ENCODE data around the gene SULT1C2. TPM values are rescaled to one million over a fixed set of nuclear protein-coding genes. Genes with fewer than 3 reads are reported as not detected.

Gene SULT1C2
- total and polyA plus RNA-seq, 4 donors, result 0.07 to 8.9 (median 0.62) TPM

DNA sequence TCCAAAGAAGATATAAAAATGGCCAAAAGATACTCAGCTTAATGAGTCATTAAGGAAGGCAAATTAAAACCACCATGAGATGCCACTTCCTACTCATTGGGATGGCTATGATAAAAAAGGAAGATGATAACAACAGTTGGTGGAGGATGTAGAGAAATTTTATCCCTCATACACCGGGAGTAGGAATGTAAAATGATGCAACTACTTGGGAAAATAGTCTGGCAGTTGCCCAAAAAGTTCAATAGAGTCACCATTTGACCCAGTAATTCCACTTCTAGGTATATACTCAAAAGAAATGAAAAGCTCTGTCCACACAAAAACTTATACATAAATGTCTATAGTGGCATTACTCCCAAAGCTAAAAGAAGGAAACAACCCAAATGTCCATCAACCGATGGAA lies 10.1 kb upstream of the SULT1C2 start:
- no peaks in the 10 kb centered on the region for H3K36me3 ChIP-seq (ENCODE audit: control insufficient read depth in 4 of 4, insufficient read depth in 3 of 4, low read depth in 1 of 4, low read length in 3 of 4)
- H3K4me1 ChIP-seq (ENCODE audit: control insufficient read depth in 4 of 4, insufficient read depth in 4 of 4, low read length in 3 of 4), result no peaks in the 10 kb centered on the region
- no peaks in the 10 kb centered on the region for H3K9me3 ChIP-seq (ENCODE audit: control insufficient read depth in 4 of 4, low read length in 3 of 4)
- WGBS, result 61% methylated on average over 2 of the region's 2 CpGs
- TF ChIP-seq SP1 (IDR thresholded peaks at IDR 0.05) (no peak), YY1 (IDR thresholded peaks at IDR 0.05) (no peak)
- TF ChIP-seq, protein P1, sequence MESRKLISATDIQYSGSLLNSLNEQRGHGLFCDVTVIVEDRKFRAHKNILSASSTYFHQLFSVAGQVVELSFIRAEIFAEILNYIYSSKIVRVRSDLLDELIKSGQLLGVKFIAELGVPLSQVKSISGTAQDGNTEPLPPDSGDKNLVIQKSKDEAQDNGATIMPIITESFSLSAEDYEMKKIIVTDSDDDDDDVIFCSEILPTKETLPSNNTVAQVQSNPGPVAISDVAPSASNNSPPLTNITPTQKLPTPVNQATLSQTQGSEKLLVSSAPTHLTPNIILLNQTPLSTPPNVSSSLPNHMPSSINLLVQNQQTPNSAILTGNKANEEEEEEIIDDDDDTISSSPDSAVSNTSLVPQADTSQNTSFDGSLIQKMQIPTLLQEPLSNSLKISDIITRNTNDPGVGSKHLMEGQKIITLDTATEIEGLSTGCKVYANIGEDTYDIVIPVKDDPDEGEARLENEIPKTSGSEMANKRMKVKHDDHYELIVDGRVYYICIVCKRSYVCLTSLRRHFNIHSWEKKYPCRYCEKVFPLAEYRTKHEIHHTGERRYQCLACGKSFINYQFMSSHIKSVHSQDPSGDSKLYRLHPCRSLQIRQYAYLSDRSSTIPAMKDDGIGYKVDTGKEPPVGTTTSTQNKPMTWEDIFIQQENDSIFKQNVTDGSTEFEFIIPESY (IDR thresholded peaks at IDR 0.05), result no peak
- TF ChIP-seq, protein P2, sequence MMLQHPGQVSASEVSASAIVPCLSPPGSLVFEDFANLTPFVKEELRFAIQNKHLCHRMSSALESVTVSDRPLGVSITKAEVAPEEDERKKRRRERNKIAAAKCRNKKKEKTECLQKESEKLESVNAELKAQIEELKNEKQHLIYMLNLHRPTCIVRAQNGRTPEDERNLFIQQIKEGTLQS (IDR thresholded peaks at IDR 0.05), result no peak
- no peak overlapping the region for H3K9ac ChIP-seq (ENCODE audit: low read depth in 1 of 2, low read length in 2 of 2)
- H3K27me3 ChIP-seq (ENCODE audit: control insufficient read depth in 4 of 4, insufficient read depth in 4 of 4, low read length in 3 of 4), result no peaks in the 10 kb centered on the region
- no peak overlapping the region for H3K27ac ChIP-seq (ENCODE audit: low read depth in 1 of 2, low read length in 2 of 2)
- no peak overlapping the region for H3K4me3 ChIP-seq (ENCODE audit: low read depth in 1 of 3, low read length in 3 of 3)
- DNase-seq (ENCODE audit: low spot score), result no peak

DNA sequence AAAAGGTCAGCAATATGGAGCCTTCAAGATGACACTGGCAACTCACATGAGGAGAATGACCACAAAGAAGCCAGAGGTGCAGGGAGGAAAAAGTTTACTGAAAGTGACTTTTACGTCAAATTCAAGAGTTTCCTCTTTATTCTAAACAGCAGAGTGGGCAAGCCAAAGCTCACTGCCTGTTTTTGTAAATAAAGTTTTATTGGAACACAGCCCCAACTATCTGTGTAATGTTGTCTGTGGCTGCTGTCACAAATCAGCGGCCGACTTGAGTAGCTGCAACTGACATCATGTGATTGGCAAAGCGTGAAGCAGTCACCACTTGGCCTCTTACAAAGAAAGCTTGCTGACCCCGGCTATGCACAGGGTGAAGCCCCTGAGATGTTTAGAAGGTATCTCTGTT lies 9.2 kb upstream of the SULT1C2 start:
- DNase-seq (ENCODE audit: low spot score), result no peak
- Histone ChIP-seq H3K27ac (ENCODE audit: low read depth in 1 of 2, low read length in 2 of 2) (no peak overlapping the region), H3K4me3 (ENCODE audit: low read depth in 1 of 3, low read length in 3 of 3) (no peak overlapping the region), H3K9me3 (ENCODE audit: control insufficient read depth in 4 of 4, low read length in 3 of 4) (no peaks in the 10 kb centered on the region), H3K27me3 (ENCODE audit: control insufficient read depth in 4 of 4, insufficient read depth in 4 of 4, low read length in 3 of 4) (no peaks in the 10 kb centered on the region), H3K4me1 (ENCODE audit: control insufficient read depth in 4 of 4, insufficient read depth in 4 of 4, low read length in 3 of 4) (no peaks in the 10 kb centered on the region), H3K9ac (ENCODE audit: low read depth in 1 of 2, low read length in 2 of 2) (no peak overlapping the region), H3K36me3 (ENCODE audit: control insufficient read depth in 4 of 4, insufficient read depth in 3 of 4, low read depth in 1 of 4, low read length in 3 of 4) (no peaks in the 10 kb centered on the region)
- TF ChIP-seq, protein P2 (IDR thresholded peaks at IDR 0.05), result no peak
- TF ChIP-seq, protein P1 (IDR thresholded peaks at IDR 0.05), result no peak
- TF ChIP-seq SP1 (IDR thresholded peaks at IDR 0.05), result no peak
- no peak for TF ChIP-seq YY1 (IDR thresholded peaks at IDR 0.05)
- no peak for TF ChIP-seq GABPA (IDR thresholded peaks at IDR 0.05 in 1 of 2, conservative IDR thresholded peaks at IDR 0.05 in 1 of 2)
- TF ChIP-seq FOXA2 (IDR thresholded peaks at IDR 0.05), result no peak
- TF ChIP-seq, protein P3, sequence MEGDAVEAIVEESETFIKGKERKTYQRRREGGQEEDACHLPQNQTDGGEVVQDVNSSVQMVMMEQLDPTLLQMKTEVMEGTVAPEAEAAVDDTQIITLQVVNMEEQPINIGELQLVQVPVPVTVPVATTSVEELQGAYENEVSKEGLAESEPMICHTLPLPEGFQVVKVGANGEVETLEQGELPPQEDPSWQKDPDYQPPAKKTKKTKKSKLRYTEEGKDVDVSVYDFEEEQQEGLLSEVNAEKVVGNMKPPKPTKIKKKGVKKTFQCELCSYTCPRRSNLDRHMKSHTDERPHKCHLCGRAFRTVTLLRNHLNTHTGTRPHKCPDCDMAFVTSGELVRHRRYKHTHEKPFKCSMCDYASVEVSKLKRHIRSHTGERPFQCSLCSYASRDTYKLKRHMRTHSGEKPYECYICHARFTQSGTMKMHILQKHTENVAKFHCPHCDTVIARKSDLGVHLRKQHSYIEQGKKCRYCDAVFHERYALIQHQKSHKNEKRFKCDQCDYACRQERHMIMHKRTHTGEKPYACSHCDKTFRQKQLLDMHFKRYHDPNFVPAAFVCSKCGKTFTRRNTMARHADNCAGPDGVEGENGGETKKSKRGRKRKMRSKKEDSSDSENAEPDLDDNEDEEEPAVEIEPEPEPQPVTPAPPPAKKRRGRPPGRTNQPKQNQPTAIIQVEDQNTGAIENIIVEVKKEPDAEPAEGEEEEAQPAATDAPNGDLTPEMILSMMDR (IDR thresholded peaks at IDR 0.05; ENCODE audit: low read depth, low read length, missing input control), result no peak
- no peak for TF ChIP-seq EGR1 (IDR thresholded peaks at IDR 0.05; ENCODE audit: low read depth in 2 of 2)
- TF ChIP-seq, protein P4, sequence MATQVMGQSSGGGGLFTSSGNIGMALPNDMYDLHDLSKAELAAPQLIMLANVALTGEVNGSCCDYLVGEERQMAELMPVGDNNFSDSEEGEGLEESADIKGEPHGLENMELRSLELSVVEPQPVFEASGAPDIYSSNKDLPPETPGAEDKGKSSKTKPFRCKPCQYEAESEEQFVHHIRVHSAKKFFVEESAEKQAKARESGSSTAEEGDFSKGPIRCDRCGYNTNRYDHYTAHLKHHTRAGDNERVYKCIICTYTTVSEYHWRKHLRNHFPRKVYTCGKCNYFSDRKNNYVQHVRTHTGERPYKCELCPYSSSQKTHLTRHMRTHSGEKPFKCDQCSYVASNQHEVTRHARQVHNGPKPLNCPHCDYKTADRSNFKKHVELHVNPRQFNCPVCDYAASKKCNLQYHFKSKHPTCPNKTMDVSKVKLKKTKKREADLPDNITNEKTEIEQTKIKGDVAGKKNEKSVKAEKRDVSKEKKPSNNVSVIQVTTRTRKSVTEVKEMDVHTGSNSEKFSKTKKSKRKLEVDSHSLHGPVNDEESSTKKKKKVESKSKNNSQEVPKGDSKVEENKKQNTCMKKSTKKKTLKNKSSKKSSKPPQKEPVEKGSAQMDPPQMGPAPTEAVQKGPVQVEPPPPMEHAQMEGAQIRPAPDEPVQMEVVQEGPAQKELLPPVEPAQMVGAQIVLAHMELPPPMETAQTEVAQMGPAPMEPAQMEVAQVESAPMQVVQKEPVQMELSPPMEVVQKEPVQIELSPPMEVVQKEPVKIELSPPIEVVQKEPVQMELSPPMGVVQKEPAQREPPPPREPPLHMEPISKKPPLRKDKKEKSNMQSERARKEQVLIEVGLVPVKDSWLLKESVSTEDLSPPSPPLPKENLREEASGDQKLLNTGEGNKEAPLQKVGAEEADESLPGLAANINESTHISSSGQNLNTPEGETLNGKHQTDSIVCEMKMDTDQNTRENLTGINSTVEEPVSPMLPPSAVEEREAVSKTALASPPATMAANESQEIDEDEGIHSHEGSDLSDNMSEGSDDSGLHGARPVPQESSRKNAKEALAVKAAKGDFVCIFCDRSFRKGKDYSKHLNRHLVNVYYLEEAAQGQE (IDR thresholded peaks at IDR 0.05), result no peak
- TF ChIP-seq RAD21 (IDR thresholded peaks at IDR 0.05), result no peak
- no peak for TF ChIP-seq JUND (IDR thresholded peaks at IDR 0.05)
- no peak for TF ChIP-seq NR2F2 (IDR thresholded peaks at IDR 0.05)
- no peak for TF ChIP-seq HNF4G (IDR thresholded peaks at IDR 0.05)
- no peak for TF ChIP-seq TAF1 (conservative IDR thresholded peaks at IDR 0.05)
- no peak for TF ChIP-seq FOXA1 (IDR thresholded peaks at IDR 0.05)
- TF ChIP-seq, protein P5, sequence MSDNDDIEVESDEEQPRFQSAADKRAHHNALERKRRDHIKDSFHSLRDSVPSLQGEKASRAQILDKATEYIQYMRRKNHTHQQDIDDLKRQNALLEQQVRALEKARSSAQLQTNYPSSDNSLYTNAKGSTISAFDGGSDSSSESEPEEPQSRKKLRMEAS (IDR thresholded peaks at IDR 0.05), result no peak
- no peak for TF ChIP-seq HNF4A (conservative IDR thresholded peaks at IDR 0.05)
- no peak for TF ChIP-seq RXRA (IDR thresholded peaks at IDR 0.05)
- WGBS, result 89% methylated on average over 5 of the region's 5 CpGs
